Glomerular visceral epithelial cell (primary cell): Measurements from ENCODE around the gene TNFRSF19.

Source experiments
- DNase-seq: peaks from one replicate; pipeline ENCODE4 v3.0.0-alpha.2; 2016; ENCODE audit errors: extremely low spot score

The TNFRSF19 gene

GRCh38 chr13:23683084-23683483 lies 112.9 kb downstream of the TNFRSF19 start:
- no peak for DNase-seq

DNA sequence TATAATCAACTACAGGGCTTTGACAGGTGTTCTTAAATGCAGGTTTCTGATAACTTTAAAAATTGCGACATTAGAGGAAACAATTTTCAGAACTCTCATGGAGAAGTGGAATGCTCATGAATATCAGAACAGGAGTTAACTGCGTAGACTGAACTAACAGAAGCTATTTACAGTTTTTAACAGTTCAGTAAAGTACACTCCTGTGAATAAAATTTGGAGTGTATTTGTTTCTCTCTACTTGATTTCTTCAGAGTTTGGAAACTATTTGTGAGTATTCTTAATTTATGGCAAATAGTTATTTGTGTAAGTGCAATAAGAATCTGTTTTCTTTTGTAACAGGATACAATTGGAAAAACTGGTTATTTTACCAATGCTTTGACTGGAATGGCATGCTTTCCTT lies 114.4 kb downstream of the TNFRSF19 start:
- DNase-seq = no peak

GRCh38 chr13:23685416-23685815 lies 115.2 kb downstream of the TNFRSF19 start:
- DNase-seq = no peak

GRCh38 chr13:23686948-23687347 lies 116.7 kb downstream of the TNFRSF19 start:
- no peak for DNase-seq

- no peak for DNase-seq
Observed at GRCh38 chr13:23687614-23688013, 117.4 kb downstream of the TNFRSF19 start.

- DNase-seq = no peak
Observed at GRCh38 chr13:23688336-23688735, 118.1 kb downstream of the TNFRSF19 start.

GRCh38 chr13:23690668-23691067 lies 120.5 kb downstream of the TNFRSF19 start:
- DNase-seq = no peak

DNA sequence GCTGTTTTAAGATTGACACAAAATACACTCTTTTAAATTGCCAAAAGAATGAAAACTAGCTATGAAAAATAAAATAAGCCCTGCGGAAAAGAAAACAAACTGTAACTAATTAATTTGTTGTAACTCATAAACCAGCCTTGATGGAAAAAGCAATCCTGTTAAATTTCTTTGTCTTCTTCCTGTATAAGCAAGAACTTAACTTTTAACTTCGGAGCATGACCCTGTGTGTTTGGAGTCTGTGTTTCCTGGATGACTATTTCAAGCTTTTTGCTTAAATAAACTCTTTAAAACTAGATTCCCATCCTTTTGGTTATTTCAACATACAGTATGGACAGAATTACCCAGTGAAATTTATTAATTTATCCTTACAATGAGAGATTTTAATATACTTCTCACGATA lies 122.6 kb downstream of the TNFRSF19 start:
- no peak for DNase-seq

GRCh38 chr13:23695196-23695595 lies 125.0 kb downstream of the TNFRSF19 start:
- no peak for DNase-seq

GRCh38 chr13:23695711-23696464 lies 125.7 kb downstream of the TNFRSF19 start:
- no peak for DNase-seq

- DNase-seq = no peak
Observed at GRCh38 chr13:23696610-23697009, 126.4 kb downstream of the TNFRSF19 start.

DNA sequence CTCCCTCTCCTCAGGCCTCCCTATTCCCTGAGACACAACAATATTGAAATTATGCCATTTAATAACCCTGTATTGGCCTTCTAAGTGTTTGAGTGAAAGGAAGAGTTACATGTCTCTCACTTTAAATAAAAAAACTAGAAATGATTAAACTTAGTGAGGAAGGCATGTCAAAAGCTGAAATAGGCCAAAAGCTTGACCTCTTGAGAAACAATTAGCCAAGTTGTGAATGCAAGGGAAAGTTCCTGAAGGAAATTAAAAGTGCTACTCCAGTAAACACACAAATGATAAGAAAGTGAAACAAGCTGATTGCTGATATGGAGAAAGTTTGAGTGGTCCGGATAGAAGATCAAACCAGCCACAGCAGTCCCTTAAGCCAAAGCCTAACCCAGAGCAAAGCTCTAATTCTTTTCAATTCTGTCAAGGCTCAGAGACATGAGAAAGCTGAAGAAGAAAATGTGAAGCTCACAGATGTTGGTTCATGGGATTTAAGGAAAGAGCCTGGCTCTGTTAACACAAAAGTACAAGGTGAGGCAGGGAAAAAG lies 127.6 kb downstream of the TNFRSF19 start:
- no peak for DNase-seq

DNA sequence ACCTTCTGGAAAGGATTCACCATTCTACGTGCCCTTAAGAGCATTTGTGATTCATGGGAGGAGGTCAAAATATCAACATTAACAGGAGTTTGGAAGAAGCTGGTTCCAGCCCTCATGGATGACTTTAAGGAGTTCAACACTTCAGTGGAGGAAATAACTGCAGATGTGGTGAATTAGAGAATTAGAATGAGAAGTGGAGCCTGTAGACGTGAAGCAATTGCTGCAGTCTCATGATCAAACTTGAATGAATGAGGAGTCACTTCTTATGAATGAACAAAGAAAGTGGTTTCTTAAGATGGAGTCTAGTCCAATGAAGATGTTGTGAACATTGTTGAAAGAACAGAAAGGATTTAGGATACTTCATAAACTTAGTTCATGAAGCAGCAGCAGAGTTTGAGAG lies 129.1 kb downstream of the TNFRSF19 start:
- no peak for DNase-seq

DNA sequence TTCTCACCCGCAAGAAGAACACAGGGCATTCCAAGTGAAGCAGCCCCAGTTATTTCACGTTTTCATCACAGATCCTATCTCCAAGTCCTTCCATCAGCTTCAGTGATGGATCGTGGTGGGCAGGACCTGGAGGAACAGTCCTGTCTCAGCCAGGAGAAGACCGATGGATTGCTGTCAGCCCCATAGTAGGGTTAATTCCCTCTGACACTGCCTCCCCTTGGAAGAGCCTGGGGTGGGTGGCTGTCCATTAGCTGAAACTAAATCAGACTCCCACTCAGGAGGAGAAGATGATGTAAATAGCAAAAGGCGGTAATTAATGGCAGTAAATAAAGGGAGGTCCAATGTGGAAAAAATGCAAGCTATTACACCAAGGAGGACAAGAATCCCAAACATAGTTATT lies 131.0 kb downstream of the TNFRSF19 start:
- no peak for DNase-seq

GRCh38 chr13:23701636-23702035 lies 131.4 kb downstream of the TNFRSF19 start:
- no peak for DNase-seq

GRCh38 chr13:23703246-23703860 lies 133.1 kb downstream of the TNFRSF19 start:
- no peak for DNase-seq

- no peak for DNase-seq
Observed at GRCh38 chr13:23705583-23705982, 135.4 kb downstream of the TNFRSF19 start.

DNA sequence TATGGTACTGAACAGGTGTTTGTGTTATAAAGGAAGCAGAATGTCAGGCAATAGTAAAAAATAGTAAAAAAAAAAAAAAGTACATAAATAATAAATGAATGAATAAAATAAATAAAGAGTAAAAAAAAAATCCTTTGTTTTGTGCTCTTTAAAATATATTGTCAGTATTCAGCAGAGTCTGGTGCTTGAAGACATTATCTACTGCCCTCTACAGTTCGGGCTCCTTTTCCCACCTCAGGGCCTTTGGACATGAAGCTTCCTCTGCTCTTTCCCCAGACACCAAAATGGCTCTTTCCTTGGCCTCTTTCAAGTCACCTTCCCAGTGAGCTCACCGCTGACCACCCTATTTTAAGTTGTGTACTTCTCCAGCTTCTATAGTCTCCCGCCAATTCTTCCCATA lies 137.5 kb downstream of the TNFRSF19 start:
- peak; percentile 38 for DNase-seq

- DNase-seq = no peak
Observed at GRCh38 chr13:23709536-23709935, 139.3 kb downstream of the TNFRSF19 start.

GRCh38 chr13:23710366-23710765 lies 140.2 kb downstream of the TNFRSF19 start:
- no peak for DNase-seq

DNA sequence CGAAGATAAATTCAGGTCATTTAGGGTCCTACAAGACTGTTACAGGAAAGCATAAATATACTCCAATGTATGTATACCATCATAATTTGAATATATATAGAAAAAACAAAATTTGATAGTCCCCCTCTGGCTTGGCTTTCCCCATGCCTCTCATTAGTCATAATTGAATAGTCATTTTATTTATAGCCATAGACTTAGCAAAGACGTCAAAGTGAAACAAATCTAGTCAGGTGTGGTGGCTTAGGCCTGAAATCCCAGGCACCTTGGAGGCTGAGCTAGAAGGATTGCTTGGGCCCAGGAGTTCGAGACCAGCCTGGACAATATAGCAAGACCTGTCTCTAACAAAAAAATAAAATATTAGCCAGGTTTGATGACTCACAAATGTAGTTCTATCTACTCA lies 141.1 kb downstream of the TNFRSF19 start:
- no peak for DNase-seq

DNA sequence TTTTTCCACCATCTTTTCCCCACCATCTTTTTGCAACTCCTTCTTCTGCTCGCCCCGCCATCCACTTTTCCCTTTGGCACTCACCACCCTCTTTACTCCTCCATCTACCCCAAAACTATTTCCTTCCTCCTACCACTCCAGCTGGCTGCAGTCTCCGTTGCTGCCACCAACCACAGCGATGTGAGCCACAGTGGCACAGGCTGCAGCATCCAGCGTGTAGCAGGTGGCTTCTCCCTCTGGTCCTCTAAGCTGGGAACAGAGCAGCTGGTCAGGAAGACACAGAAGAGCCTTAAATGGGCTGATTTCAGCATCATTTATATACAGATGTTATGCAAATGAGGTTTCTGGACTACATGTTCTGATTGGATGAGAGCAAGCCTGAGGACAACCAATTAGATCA lies 144.5 kb downstream of the TNFRSF19 start:
- no peak for DNase-seq

GRCh38 chr13:23715092-23715761 lies 145.0 kb downstream of the TNFRSF19 start:
- no peak for DNase-seq
